H1 (cell line): ENCODE measurements around the gene C5AR1. TPM values are rescaled to one million over a fixed set of nuclear protein-coding genes. Genes with fewer than 3 reads are reported as not detected.
"Not testable (repeated sequence)": the region's sequence is repeated elsewhere in the genome, so short reads cannot be mapped to it uniquely, and the experiment has no call there.

Experiments
- CTCF ChIA-PET: fragments of 300-600 bp; sonication (Branson Sonifier 250); formaldehyde crosslinking; loops from one replicate; lab custom pipeline; 2021; ENCODE audit not compliant: partially characterized antibody; lab: Charles Lee
- POLR2A ChIA-PET: fragments of 300-600 bp; sonication (Branson Sonifier 250); formaldehyde crosslinking; loops from one replicate; lab custom pipeline; 2021; ENCODE audit warnings: inconsistent platforms; ENCODE audit not compliant: partially characterized antibody; lab: Charles Lee
- DNase-seq, 2 experiments: peaks; one replicate each; pipeline versions ENCODE4 v3.0.0 to v3.0.0-alpha.2; 2010 to 2022; ENCODE audit warnings: low spot score in 2 of 2, low read depth in 1 of 2, mixed read lengths in 1 of 2
- FAIRE-seq: peaks from 2 replicates; lab custom pipeline; 2011; peaks lifted over from hg19 to GRCh38; lab: Jason Lieb, UNC
- H2AFZ ChIP-seq: 2 replicates; pipeline ENCODE4 v1.8.1; 2012; ENCODE audit warnings: low read length, inconsistent platforms
- H2AK5ac ChIP-seq: 2 replicates; pipeline ENCODE4 v1.6.1; 2013; ENCODE audit warnings: low read depth, low read length
- H2BK120ac ChIP-seq: replicated peaks from 2 replicates; pipeline ENCODE3; 2013; ENCODE audit warnings: low read depth, low read length, inconsistent platforms
- H2BK12ac ChIP-seq: 2 replicates; pipeline ENCODE4 v1.6.1; 2013; ENCODE audit warnings: low read depth, low read length
- H2BK15ac ChIP-seq: 2 replicates; pipeline ENCODE4 v1.6.1; 2013; ENCODE audit warnings: low read length
- H2BK20ac ChIP-seq: 2 replicates; pipeline ENCODE4 v1.6.1; 2013; ENCODE audit warnings: low read length
- H2BK5ac ChIP-seq: 2 replicates; pipeline ENCODE4 v1.6.1; 2013; ENCODE audit warnings: low read depth, low read length
- H3K14ac ChIP-seq: 2 replicates; pipeline ENCODE4 v1.6.1; 2013; ENCODE audit warnings: inconsistent platforms; ENCODE audit not compliant: insufficient read length
- H3K18ac ChIP-seq: 2 replicates; pipeline ENCODE4 v1.6.1; 2013; ENCODE audit warnings: low read length; ENCODE audit errors: extremely low read depth
- H3K23ac ChIP-seq: 2 replicates; pipeline ENCODE4 v1.6.1; 2013; ENCODE audit warnings: inconsistent platforms; ENCODE audit not compliant: insufficient read length
- H3K23me2 ChIP-seq: 2 replicates; pipeline ENCODE4 v1.6.1; 2013; ENCODE audit warnings: low read depth, low read length
- H3K27ac ChIP-seq: 2 replicates; pipeline ENCODE4 v1.6.1; 2011; ENCODE audit warnings: low read depth, low read length, inconsistent platforms
- H3K27me3 ChIP-seq, 4 experiments: replicated peaks in 1 of 4; 1 replicate in 1 of 4; 2 replicates in 3 of 4; pipeline versions ENCODE4 v1.6.1 to v1.8.1; 2011 to 2013; ENCODE audit warnings: low read length in 3 of 4, mild to moderate bottlenecking in 3 of 4, inconsistent platforms in 2 of 4, mixed read lengths in 2 of 4, moderate library complexity in 1 of 4; ENCODE audit not compliant: control insufficient read depth in 3 of 4, insufficient read depth in 3 of 4; ENCODE audit errors: extremely low read depth in 1 of 4
- H3K36me3 ChIP-seq, 4 experiments: 2 replicates each; pipeline versions ENCODE4 v1.6.1 to v1.8.1; 2011 to 2013; ENCODE audit warnings: mild to moderate bottlenecking in 4 of 4, low read length in 3 of 4, moderate library complexity in 2 of 4, control low read depth in 1 of 4, inconsistent platforms in 1 of 4; ENCODE audit not compliant: insufficient read depth in 4 of 4, control insufficient read depth in 2 of 4
- H3K4ac ChIP-seq: replicated peaks from 2 replicates; pipeline ENCODE3; 2013; ENCODE audit warnings: low read length, low read depth, mixed read lengths, inconsistent platforms; ENCODE audit not compliant: insufficient read length
- H3K4me1 ChIP-seq, 4 experiments: replicated peaks in 1 of 4; 1 replicate in 1 of 4; 2 replicates in 3 of 4; pipeline versions ENCODE4 v1.6.1 to v1.8.1; 2011 to 2013; ENCODE audit warnings: low read length in 3 of 4, inconsistent platforms in 2 of 4, mixed read lengths in 1 of 4; ENCODE audit not compliant: insufficient read depth in 4 of 4, control insufficient read depth in 3 of 4
- H3K4me2 ChIP-seq, 2 experiments: 2 replicates each; pipeline versions ENCODE4 v1.6.1 to v1.8.1; 2011 to 2013; ENCODE audit warnings: low read depth in 2 of 2, low read length in 2 of 2, control low read depth in 1 of 2, inconsistent platforms in 1 of 2, mild to moderate bottlenecking in 1 of 2; ENCODE audit not compliant: insufficient read depth in 1 of 2
- H3K4me3 ChIP-seq, 4 experiments: fragments of 200-600, 300-600 bp in 1 of 4; sonication (generic), shearing (Covaris generic), sonication (Bioruptor Twin) in 1 of 4; 2 replicates each; pipeline versions ENCODE4 v1.5.1 to v1.8.1; 2011 to 2016; ENCODE audit warnings: low read length in 4 of 4, low read depth in 3 of 4, control low read depth in 2 of 4, inconsistent platforms in 2 of 4, mild to moderate bottlenecking in 2 of 4, mixed read lengths in 1 of 4, moderate library complexity in 1 of 4; ENCODE audit not compliant: insufficient read depth in 2 of 4; ENCODE audit errors: extremely low read depth in 1 of 4
- H3K56ac ChIP-seq: replicated peaks from 2 replicates; pipeline ENCODE3; 2013; ENCODE audit warnings: low read depth, mild to moderate bottlenecking, mixed read lengths, low read length, inconsistent platforms; ENCODE audit not compliant: insufficient read length
- H3K79me1 ChIP-seq: 2 replicates; pipeline ENCODE4 v1.6.1; 2013; ENCODE audit warnings: low read depth, low read length, control low read depth
- H3K79me2 ChIP-seq, 2 experiments: 2 replicates each; pipeline versions ENCODE4 v1.6.1 to v1.8.1; 2012 to 2013; ENCODE audit warnings: low read length in 2 of 2, mild to moderate bottlenecking in 2 of 2, inconsistent platforms in 1 of 2; ENCODE audit not compliant: insufficient read depth in 2 of 2, control insufficient read depth in 1 of 2
- H3K9ac ChIP-seq, 4 experiments: replicated peaks in 1 of 4; 1 replicate in 1 of 4; 2 replicates in 3 of 4; pipeline versions ENCODE4 v1.6.1 to v1.8.1; 2011 to 2013; ENCODE audit warnings: low read depth in 3 of 4, low read length in 3 of 4, control low read depth in 2 of 4, mild to moderate bottlenecking in 2 of 4, moderate library complexity in 2 of 4, inconsistent platforms in 1 of 4; ENCODE audit errors: extremely low read depth in 1 of 4
- H3K9me3 ChIP-seq, 2 experiments: 2 replicates each; pipeline versions ENCODE4 v1.6.1 to v1.8.1; 2012 to 2013; ENCODE audit warnings: mild to moderate bottlenecking in 2 of 2, moderate library complexity in 2 of 2, control low read depth in 1 of 2, inconsistent platforms in 1 of 2, low read depth in 1 of 2, low read length in 1 of 2, mixed read lengths in 1 of 2; ENCODE audit not compliant: insufficient read depth in 2 of 2
- H4K20me1 ChIP-seq, 2 experiments: replicated peaks in 1 of 2; 2 replicates each; pipeline versions ENCODE3 to v1.8.1; 2011 to 2013; ENCODE audit warnings: inconsistent platforms in 2 of 2, low read length in 2 of 2, mild to moderate bottlenecking in 1 of 2; ENCODE audit not compliant: insufficient read depth in 2 of 2, control insufficient read depth in 1 of 2
- H4K5ac ChIP-seq: 2 replicates; pipeline ENCODE4 v1.6.1; 2013; ENCODE audit warnings: low read length, low read depth, mixed read lengths, inconsistent platforms; ENCODE audit not compliant: insufficient read length
- H4K8ac ChIP-seq: 2 replicates; pipeline ENCODE4 v1.8.0; 2013; ENCODE audit warnings: mild to moderate bottlenecking, moderate library complexity, low read length, inconsistent platforms; ENCODE audit not compliant: insufficient read depth; ENCODE audit errors: extremely low read depth
- H4K91ac ChIP-seq: replicated peaks from 2 replicates; pipeline ENCODE3; 2013; ENCODE audit warnings: low read length, mixed read lengths, inconsistent platforms; ENCODE audit not compliant: insufficient read length
- ATF2 ChIP-seq: IDR thresholded peaks from 2 replicates; pipeline ENCODE4 v1.6.1; 2012; ENCODE audit warnings: low read length, inconsistent platforms
- CHD1 ChIP-seq: IDR thresholded peaks from 2 replicates; pipeline ENCODE4 v1.6.1; 2012; ENCODE audit warnings: low read depth, low read length, improper control_type of control experiment
- CTBP2 ChIP-seq: IDR thresholded peaks from 2 replicates; pipeline ENCODE4 v1.7.0; 2011; ENCODE audit warnings: borderline replicate concordance, mild to moderate bottlenecking, moderate library complexity, mixed read lengths, low read length; ENCODE audit not compliant: insufficient read depth, insufficient read length
- NANOG ChIP-seq: IDR thresholded peaks from 2 replicates; pipeline ENCODE4 v1.6.1; 2011; ENCODE audit warnings: low read length, low read depth, mild to moderate bottlenecking, inconsistent platforms; ENCODE audit not compliant: insufficient read depth, poor library complexity, severe bottlenecking
- SIN3A ChIP-seq, 2 experiments: IDR thresholded peaks in 1 of 2; conservative IDR thresholded peaks in 1 of 2; 2 replicates each; pipeline ENCODE4 v1.6.1; 2011 to 2012; ENCODE audit warnings: low read length in 2 of 2, improper control_type of control experiment in 1 of 2, low read depth in 1 of 2, mild to moderate bottlenecking in 1 of 2
- WGBS, 2 experiments: shearing (Covaris generic) in 1 of 2; methylation state at CpG; one replicate each; pipeline versions ENCODE4 v1.1.6 to v1.1.7; 2013 to 2015; ENCODE audit warnings: low lambda C conversion rate in 2 of 2, mixed read lengths in 2 of 2, inconsistent platforms in 1 of 2, low coverage in 1 of 2, missing lambda C conversion rate in 1 of 2; ENCODE audit not compliant: insufficient replicate concordance in 2 of 2, insufficient coverage in 1 of 2, insufficient read length in 1 of 2; ENCODE audit errors: extremely low coverage in 1 of 2, missing lambda C conversion rate in 1 of 2; 5-methylcytosine and 5-hydroxymethylcytosine counted together
- polyA plus RNA-seq, 7 experiments: library from polyadenylated mRNA; depleted of rRNA in 3 of 7; stranded (reverse) in 5 of 7; unstranded in 2 of 7; fragments of >200 nt in 5 of 7; fragments of 200-250 nt in 2 of 7; gene quantifications; 1 replicate in 5 of 7; 2 replicates in 1 of 7; 4 replicates in 1 of 7; pipeline versions ENCODE4 v1.2.1 to v1.2.3, GENCODE V29; 2011 to 2013; ENCODE audit warnings: missing spikeins in 2 of 7, mixed read lengths in 2 of 7
- total RNA-seq: library from RNA; stranded (reverse); fragmentation: NEBNext Ultra II Directional; extraction: Animal tissue kit (Norgen Biotek cat#: 25700); gene quantifications from 2 replicates; pipeline ENCODE4 v1.2.1, GENCODE V29; 2021

C5AR1 gene
- total and polyA plus RNA-seq, 2 of the 8 experiments (the other 6 are each of a cell fraction or from before 2014, with no cell fraction given): 0.20 TPM; not detected in 1

- TF ChIP-seq ATF2 (no peak), CTBP2 (no peak), NANOG (no peak), CHD1 (no peak), SIN3A (conservative IDR thresholded peaks at IDR 0.05 in 1 of 2, IDR thresholded peaks at IDR 0.05 in 1 of 2; ENCODE audit: low read depth in 1 of 2, low read length in 2 of 2) (no peak)
Measured at GRCh38 chr19:47275791-47276461, 33.7 kb upstream of the C5AR1 start (continued).

- not testable (repeated sequence) for H3K9me3 ChIP-seq, H4K5ac ChIP-seq, H2BK20ac ChIP-seq, H3K56ac ChIP-seq, H2BK12ac ChIP-seq, H3K79me2 ChIP-seq, H3K4me3 ChIP-seq, H3K4me2 ChIP-seq, H3K4ac ChIP-seq, H2BK5ac ChIP-seq, H3K18ac ChIP-seq, H3K79me1 ChIP-seq, H3K36me3 ChIP-seq, H3K23ac ChIP-seq, H3K14ac ChIP-seq, H4K20me1 ChIP-seq, H2AK5ac ChIP-seq, H2BK120ac ChIP-seq, H4K8ac ChIP-seq, H4K91ac ChIP-seq, H3K27ac ChIP-seq, H3K9ac ChIP-seq, FAIRE-seq, H2AFZ ChIP-seq, DNase-seq
- CTCF ChIA-PET: interaction anchor here (0.8 to 2.4 kb wide), 5 partner anchors 8 to 151 kb away, joined by 3 to 17 read pairs (median 5); no protein-coding TSS in a partner anchor
- POLR2A ChIA-PET: interaction anchor here (0.6 to 3.6 kb wide), 5 partner anchors 16 to 50 kb away, joined by 4 to 29 read pairs (median 6); partner anchors contain the start of gene CCDC9
- whole genome bisulfite sequencing, 2 experiments: 93% methylated on average over 3 of the region's 3 CpGs; no CpG with 5 or more reads in 1 of the 2 experiments
- Histone ChIP-seq H2BK15ac (peak overlapping the region; percentile 53; the same call in 1 of the 2 replicates), H3K27me3 (peaks cover 0 to 10% (median 6%) of the 10 kb centered on the region in 4 experiments; a peak in 5 of 7 replicates), H3K23me2 (peaks cover 25% of the 10 kb centered on the region), H3K4me1 (peaks cover 0 to 17% (median 8%) of the 10 kb centered on the region in 4 experiments; a peak in 6 of 7 replicates)
Measured at GRCh38 chr19:47276513-47276912, 33.1 kb upstream of the C5AR1 start.
